ENCODE data around the gene MDP1. TPM values are rescaled to one million over a fixed set of nuclear protein-coding genes. Genes with fewer than 3 reads are reported as not detected.

MDP1 gene
- total RNA-seq, 2 donors from 2014 or later = 21.0 to 25.0 TPM

- WGBS, 2 experiments (ENCODE audit: insufficient coverage in 1 of 2, insufficient read length in 1 of 2) = 80 to 90% methylated on average over 2 to 4 of the region's 4 CpGs
- H3K27ac Mint-ChIP-seq = no peak overlapping the region
- no peak overlapping the region for H3K9ac ChIP-seq (ENCODE audit: extremely low read depth, low read length, poor library complexity, severe bottlenecking)
Measured at GRCh38 chr14:24260780-24261157, 44.9 kb upstream of the MDP1 start.

GRCh38 chr14:24260026-24260779 lies 44.3 kb upstream of the MDP1 start:
- Mint-ChIP-seq H3K4me1 (no peaks in the 10 kb centered on the region), H3K27me3 (ENCODE audit: insufficient read depth) (no peaks in the 10 kb centered on the region), H3K36me3 (ENCODE audit: low read depth) (peaks cover 1% of the 10 kb centered on the region), H3K27ac (no peak overlapping the region), H3K9me3 (no peaks in the 10 kb centered on the region), H3K4me3 (no peak overlapping the region)
- no peak overlapping the region for H3K9ac ChIP-seq (ENCODE audit: extremely low read depth, low read length, poor library complexity, severe bottlenecking)
- no peak for DNase-seq
- H3K9me3 ChIP-seq (ENCODE audit: control insufficient read depth, low read length) = no peaks in the 10 kb centered on the region
- TF ChIP-seq CTCF (conservative IDR thresholded peaks at IDR 0.05) = no peak
- no peak overlapping the region for H3K27ac ChIP-seq (ENCODE audit: low read depth, low read length)
- H3K4me1 ChIP-seq (ENCODE audit: control insufficient read depth, insufficient read depth, low read length) = no peaks in the 10 kb centered on the region
- WGBS, 2 experiments (ENCODE audit: insufficient coverage in 1 of 2, insufficient read length in 1 of 2) = 85 to 89% methylated on average over 4 to 16 of the region's 16 CpGs
- no peak overlapping the region for H3K4me3 ChIP-seq (ENCODE audit: low read length)
- H3K36me3 ChIP-seq (ENCODE audit: control insufficient read depth, insufficient read depth, low read length) = no peaks in the 10 kb centered on the region
- no peaks in the 10 kb centered on the region for H3K27me3 ChIP-seq (ENCODE audit: control insufficient read depth, insufficient read depth, low read length, poor library complexity, severe bottlenecking)

More at GRCh38 chr14:24260780-24261157, 44.9 kb upstream of the MDP1 start:
- H3K9me3 Mint-ChIP-seq = no peaks in the 10 kb centered on the region
- Histone ChIP-seq H3K4me3 (ENCODE audit: low read length) (no peak overlapping the region), H3K27ac (ENCODE audit: low read depth, low read length) (no peak overlapping the region), H3K36me3 (ENCODE audit: control insufficient read depth, insufficient read depth, low read length) (no peaks in the 10 kb centered on the region), H3K4me1 (ENCODE audit: control insufficient read depth, insufficient read depth, low read length) (no peaks in the 10 kb centered on the region), H3K27me3 (ENCODE audit: control insufficient read depth, insufficient read depth, low read length, poor library complexity, severe bottlenecking) (no peaks in the 10 kb centered on the region), H3K9me3 (ENCODE audit: control insufficient read depth, low read length) (no peaks in the 10 kb centered on the region)
- no peaks in the 10 kb centered on the region for H3K27me3 Mint-ChIP-seq (ENCODE audit: insufficient read depth)
- no peak overlapping the region for H3K4me3 Mint-ChIP-seq
- no peak for DNase-seq
- H3K4me1 Mint-ChIP-seq = no peaks in the 10 kb centered on the region
- no peaks in the 10 kb centered on the region for H3K36me3 Mint-ChIP-seq (ENCODE audit: low read depth)
- no peak for TF ChIP-seq CTCF (conservative IDR thresholded peaks at IDR 0.05)

- peaks cover 3% of the 10 kb centered on the region for H3K36me3 Mint-ChIP-seq (ENCODE audit: low read depth)
- Histone ChIP-seq H3K4me1 (ENCODE audit: control insufficient read depth, insufficient read depth, low read length) (no peaks in the 10 kb centered on the region), H3K36me3 (ENCODE audit: control insufficient read depth, insufficient read depth, low read length) (no peaks in the 10 kb centered on the region), H3K9ac (ENCODE audit: extremely low read depth, low read length, poor library complexity, severe bottlenecking) (no peak overlapping the region), H3K9me3 (ENCODE audit: control insufficient read depth, low read length) (no peaks in the 10 kb centered on the region), H3K27me3 (ENCODE audit: control insufficient read depth, insufficient read depth, low read length, poor library complexity, severe bottlenecking) (no peaks in the 10 kb centered on the region), H3K27ac (ENCODE audit: low read depth, low read length) (no peak overlapping the region), H3K4me3 (ENCODE audit: low read length) (no peak overlapping the region)
- H3K4me1 Mint-ChIP-seq = no peaks in the 10 kb centered on the region
- H3K27me3 Mint-ChIP-seq (ENCODE audit: insufficient read depth) = no peaks in the 10 kb centered on the region
- no peak overlapping the region for H3K27ac Mint-ChIP-seq
- H3K4me3 Mint-ChIP-seq = no peak overlapping the region
- DNase-seq = no peak
- H3K9me3 Mint-ChIP-seq = no peaks in the 10 kb centered on the region
- WGBS, 2 experiments (ENCODE audit: insufficient coverage in 1 of 2, insufficient read length in 1 of 2) = 89 to 90% methylated on average over 9 to 14 of the region's 16 CpGs
- no peak for TF ChIP-seq CTCF (conservative IDR thresholded peaks at IDR 0.05)
Measured at GRCh38 chr14:24259282-24260025, 43.6 kb upstream of the MDP1 start.

All from endodermal cell (in vitro differentiated cells).